ENCODE measurements around the gene PUS7. TPM values are rescaled to one million over a fixed set of nuclear protein-coding genes. Genes with fewer than 3 reads are reported as not detected.
A peak's percentile ranks its signal among the peaks of the same experiment; 100 is the strongest.

Gene PUS7
- total RNA-seq = 8.4 TPM
- long read RNA-seq, transcript PUS7-202 (16 exons, 2,356 nt) = major isoform, 13 of 18 reads
- long read RNA-seq, partial matches to known transcripts = 2 of 18 reads
- long read RNA-seq, other reads (novel, unspliced or antisense) = 2 of 18 reads

GRCh38 chr7:105521717-105522463 is at the start of gene PUS7:
Gene PUS7, minus strand, starts transcription at chr7:105522271. Its CDS starts 13,759 bp downstream, at chr7:105508512.
- Histone ChIP-seq H3K4me3 (peak within 1 kb of the TSS; percentile 92), H3K27me3 (ENCODE audit: low read depth) (no peaks in the 10 kb centered on the region), H3K9me3 (no peaks in the 10 kb centered on the region), H3K27ac (peak within 1 kb of the TSS; percentile 92), H3K4me1 (peaks cover 17% of the 10 kb centered on the region), H3K36me3 (peaks cover 4% of the 10 kb centered on the region)
- TF ChIP-seq CTCF (IDR thresholded peaks at IDR 0.05) = no peak
- peak; percentile 97 to 98 for ATAC-seq
- intact Hi-C loops (cut with DNase I) = no loop called here
- peak; percentile 91 for DNase-seq

GRCh38 chr7:105567821-105568220 is 45.8 kb upstream of the PUS7 start:
- ATAC-seq (no peak), DNase-seq (no peak)
- Histone ChIP-seq H3K4me3 (no peak overlapping the region), H3K4me1 (no peaks in the 10 kb centered on the region), H3K27ac (no peak overlapping the region), H3K27me3 (ENCODE audit: low read depth) (no peaks in the 10 kb centered on the region), H3K9me3 (no peaks in the 10 kb centered on the region), H3K36me3 (peaks cover 59% of the 10 kb centered on the region)
- intact Hi-C loops (cut with DNase I) = no loop called here
- TF ChIP-seq CTCF (IDR thresholded peaks at IDR 0.05) = no peak

GRCh38 chr7:105567024-105567423 is 45.0 kb upstream of the PUS7 start:
- no peaks in the 10 kb centered on the region for H3K27me3 ChIP-seq (ENCODE audit: low read depth)
- ATAC-seq = no peak
- DNase-seq = no peak
- no peaks in the 10 kb centered on the region for H3K4me1 ChIP-seq
- peaks cover 67% of the 10 kb centered on the region for H3K36me3 ChIP-seq
- H3K9me3 ChIP-seq = no peaks in the 10 kb centered on the region
- H3K27ac ChIP-seq = no peak overlapping the region
- intact Hi-C loops (cut with DNase I) = no loop called here
- H3K4me3 ChIP-seq = no peak overlapping the region
- TF ChIP-seq CTCF (IDR thresholded peaks at IDR 0.05) = no peak

- Histone ChIP-seq H3K27ac (no peak overlapping the region), H3K9me3 (no peaks in the 10 kb centered on the region), H3K36me3 (peaks cover 84% of the 10 kb centered on the region), H3K4me3 (no peak overlapping the region), H3K4me1 (no peaks in the 10 kb centered on the region), H3K27me3 (ENCODE audit: low read depth) (no peaks in the 10 kb centered on the region)
- no peak for ATAC-seq
- intact Hi-C loops (cut with DNase I) = no loop called here
- TF ChIP-seq CTCF (IDR thresholded peaks at IDR 0.05) = no peak
- DNase-seq = no peak
These were observed 43.1 kb upstream of the PUS7 start for GRCh38 chr7:105565190-105565589.

GRCh38 chr7:105559926-105560325 is 37.9 kb upstream of the PUS7 start:
- Histone ChIP-seq H3K4me1 (no peaks in the 10 kb centered on the region), H3K27ac (no peak overlapping the region), H3K4me3 (no peak overlapping the region), H3K9me3 (no peaks in the 10 kb centered on the region), H3K36me3 (peaks cover 96% of the 10 kb centered on the region), H3K27me3 (ENCODE audit: low read depth) (no peaks in the 10 kb centered on the region)
- intact Hi-C loops (cut with DNase I) = no loop called here
- ATAC-seq (no peak), DNase-seq (no peak)
- TF ChIP-seq CTCF (IDR thresholded peaks at IDR 0.05) = no peak

All from lower lobe of right lung (tissue), 2 donors.